ENCODE data around the gene OMP.

DNA sequence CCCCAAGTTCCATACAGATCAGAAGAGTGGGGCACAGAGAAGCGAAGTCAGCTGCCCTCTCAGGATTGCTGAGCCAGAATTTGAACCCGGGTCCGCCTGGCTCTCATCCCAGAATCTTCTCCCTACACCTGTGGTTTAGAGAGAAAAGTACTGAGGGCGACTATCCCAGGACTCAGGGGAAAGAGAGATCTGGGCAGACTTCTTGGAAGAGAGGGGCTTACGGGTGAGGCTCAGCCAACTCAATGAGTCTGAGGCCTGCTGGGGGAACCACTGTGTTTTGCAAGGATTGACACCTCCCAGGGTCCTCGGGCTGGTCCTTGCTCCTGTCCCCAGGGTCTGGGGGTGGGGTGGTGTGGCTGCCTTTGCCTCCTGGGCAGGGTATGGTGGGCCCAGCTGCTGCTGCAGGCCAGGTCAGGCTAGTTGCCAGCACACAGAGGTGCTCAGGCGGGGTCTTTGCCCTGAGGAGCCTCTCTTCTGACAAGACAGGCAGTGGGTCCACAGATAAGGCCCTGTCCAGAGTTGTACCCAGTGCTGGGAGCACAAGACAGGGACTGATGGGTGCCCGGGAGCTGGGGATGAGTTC is 34.7 kb upstream of the OMP start:
- TF ChIP-seq CTCF (IDR thresholded peaks at IDR 0.05) (no peak), POLR2A (IDR thresholded peaks at IDR 0.05) (no peak)
